Loucy (cell line): Measurements from ENCODE around the gene NDRG2.

ENCODE experiments used
- H2AFZ ChIP-seq: fragments of 200-600 bp; sonication (generic); 2 replicates; pipeline ENCODE4 v1.6.0; 2016; ENCODE audit warnings: antibody characterized with exemption, mild to moderate bottlenecking, low read length, moderate library complexity
- H3F3A ChIP-seq: fragments of 200-600 bp; 2 replicates; pipeline ENCODE4 v1.6.0; 2016; ENCODE audit warnings: antibody characterized with exemption, low read depth, mild to moderate bottlenecking
- H3K27me3 ChIP-seq: fragments of 200-600 bp; sonication (generic); 2 replicates; pipeline ENCODE4 v1.6.1; 2014; ENCODE audit warnings: low read length, mild to moderate bottlenecking; ENCODE audit not compliant: insufficient read depth, poor library complexity, severe bottlenecking
- H3K36me3 ChIP-seq: fragments of 200-600 bp; sonication (generic); 2 replicates; pipeline ENCODE4 v1.6.1; 2016; ENCODE audit warnings: low read length; ENCODE audit not compliant: insufficient read depth
- H3K4me1 ChIP-seq: fragments of 200-600 bp; sonication (generic); 2 replicates; pipeline ENCODE4 v1.5.1; 2014; ENCODE audit warnings: low read length, mild to moderate bottlenecking; ENCODE audit not compliant: insufficient read depth, poor library complexity, severe bottlenecking
- H3K4me2 ChIP-seq: fragments of 200-600 bp; sonication (generic); 2 replicates; pipeline ENCODE4 v1.6.0; 2014; ENCODE audit warnings: antibody characterized with exemption, low read length, low read depth, mild to moderate bottlenecking; ENCODE audit not compliant: poor library complexity, severe bottlenecking
- H3K4me3 ChIP-seq: fragments of 200-600 bp; sonication (generic); 2 replicates; pipeline ENCODE4 v1.5.1; 2014; ENCODE audit warnings: low read length, mild to moderate bottlenecking, mixed read lengths; ENCODE audit not compliant: poor library complexity, severe bottlenecking
- H3K79me2 ChIP-seq: fragments of 200-600 bp; sonication (generic); 2 replicates; pipeline ENCODE4 v1.6.1; 2014; ENCODE audit warnings: low read length; ENCODE audit not compliant: insufficient read depth
- H3K9ac ChIP-seq: fragments of 200-600 bp; sonication (generic); 2 replicates; pipeline ENCODE4 v1.6.0; 2014; ENCODE audit warnings: mild to moderate bottlenecking, low read depth, low read length, moderate library complexity; ENCODE audit not compliant: poor library complexity, severe bottlenecking
- H3K9me2 ChIP-seq: fragments of 200-600 bp; sonication (generic); replicated peaks from 2 replicates; pipeline ENCODE4 v1.6.1; 2016; ENCODE audit warnings: low read depth, low read length, mixed read lengths
- H3K9me3 ChIP-seq: fragments of 200-600 bp; sonication (generic); 2 replicates; pipeline ENCODE4 v1.6.1; 2014; ENCODE audit warnings: mild to moderate bottlenecking, antibody characterized with exemption, low read length, low read depth; ENCODE audit not compliant: insufficient read depth
- H4K20me1 ChIP-seq: fragments of 200-600 bp; sonication (generic); 2 replicates; pipeline ENCODE4 v1.6.0; 2014; ENCODE audit warnings: antibody characterized with exemption, low read length, mild to moderate bottlenecking; ENCODE audit not compliant: insufficient read depth, poor library complexity, severe bottlenecking
- EZH2phosphoT487 ChIP-seq: fragments of 200-600 bp; IDR thresholded peaks from 2 replicates; pipeline ENCODE4 v1.6.1; 2018; ENCODE audit warnings: antibody characterized with exemption, mild to moderate bottlenecking, moderate library complexity, borderline replicate concordance
- TF ChIP-seq, protein P1 (sequence below): fragments of 200-600 bp; sonication (generic); conservative IDR thresholded peaks from 2 replicates; pipeline ENCODE4 v1.5.1; 2014; ENCODE audit warnings: mild to moderate bottlenecking, antibody characterized with exemption, low read length

NDRG2 gene

DNA sequence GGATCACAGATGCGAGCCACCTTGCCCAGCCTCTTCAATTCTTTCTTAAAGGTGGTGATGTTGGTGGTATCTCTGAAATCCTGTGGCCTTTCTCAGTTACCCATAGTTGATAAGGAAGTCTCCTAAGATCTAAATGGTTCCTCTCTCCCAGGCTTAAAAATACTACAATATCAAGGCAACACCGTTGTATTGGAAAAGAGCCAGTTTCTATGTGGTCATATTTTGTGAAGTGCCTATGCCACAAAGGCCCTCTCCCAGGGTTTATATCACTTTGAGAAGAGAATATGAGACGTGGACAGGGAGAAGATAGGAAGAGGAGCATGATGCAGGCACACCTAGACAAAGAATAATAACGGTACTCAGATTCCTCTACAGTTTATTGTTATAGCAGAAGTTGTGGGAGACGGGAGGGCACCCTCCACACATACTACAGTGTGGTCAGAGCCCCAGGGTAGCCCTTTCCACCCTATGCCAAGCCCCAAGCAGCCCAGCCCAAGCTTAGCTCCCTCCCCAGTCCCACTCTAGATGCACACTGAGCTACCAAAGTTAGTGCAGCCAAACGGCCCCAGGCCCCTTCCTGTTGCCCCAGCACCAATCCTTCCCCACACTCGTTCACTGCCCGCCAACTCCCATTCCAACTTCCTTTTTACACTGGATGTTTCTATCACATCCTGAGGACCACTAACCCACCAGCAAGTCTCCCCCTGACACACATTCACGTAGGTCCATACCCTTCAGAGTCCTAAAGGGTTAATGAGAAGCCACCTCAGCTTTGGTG is 8.3 kb downstream of the NDRG2 start:
- no peaks in the 10 kb centered on the region for H3K9me3 ChIP-seq
- no peak overlapping the region for H2AFZ ChIP-seq
- H3F3A ChIP-seq, result no peaks in the 10 kb centered on the region
- TF ChIP-seq, protein P1, sequence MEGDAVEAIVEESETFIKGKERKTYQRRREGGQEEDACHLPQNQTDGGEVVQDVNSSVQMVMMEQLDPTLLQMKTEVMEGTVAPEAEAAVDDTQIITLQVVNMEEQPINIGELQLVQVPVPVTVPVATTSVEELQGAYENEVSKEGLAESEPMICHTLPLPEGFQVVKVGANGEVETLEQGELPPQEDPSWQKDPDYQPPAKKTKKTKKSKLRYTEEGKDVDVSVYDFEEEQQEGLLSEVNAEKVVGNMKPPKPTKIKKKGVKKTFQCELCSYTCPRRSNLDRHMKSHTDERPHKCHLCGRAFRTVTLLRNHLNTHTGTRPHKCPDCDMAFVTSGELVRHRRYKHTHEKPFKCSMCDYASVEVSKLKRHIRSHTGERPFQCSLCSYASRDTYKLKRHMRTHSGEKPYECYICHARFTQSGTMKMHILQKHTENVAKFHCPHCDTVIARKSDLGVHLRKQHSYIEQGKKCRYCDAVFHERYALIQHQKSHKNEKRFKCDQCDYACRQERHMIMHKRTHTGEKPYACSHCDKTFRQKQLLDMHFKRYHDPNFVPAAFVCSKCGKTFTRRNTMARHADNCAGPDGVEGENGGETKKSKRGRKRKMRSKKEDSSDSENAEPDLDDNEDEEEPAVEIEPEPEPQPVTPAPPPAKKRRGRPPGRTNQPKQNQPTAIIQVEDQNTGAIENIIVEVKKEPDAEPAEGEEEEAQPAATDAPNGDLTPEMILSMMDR, result no peak
- TF ChIP-seq EZH2phosphoT487, result no peak
- H3K27me3 ChIP-seq, result no peaks in the 10 kb centered on the region
- no peak overlapping the region for H3K4me2 ChIP-seq
- no peaks in the 10 kb centered on the region for H4K20me1 ChIP-seq
- no peaks in the 10 kb centered on the region for H3K36me3 ChIP-seq
- no peaks in the 10 kb centered on the region for H3K79me2 ChIP-seq
- H3K9ac ChIP-seq, result no peak overlapping the region
- no peaks in the 10 kb centered on the region for H3K4me1 ChIP-seq
- no peaks in the 10 kb centered on the region for H3K9me2 ChIP-seq
- no peak overlapping the region for H3K4me3 ChIP-seq

DNA sequence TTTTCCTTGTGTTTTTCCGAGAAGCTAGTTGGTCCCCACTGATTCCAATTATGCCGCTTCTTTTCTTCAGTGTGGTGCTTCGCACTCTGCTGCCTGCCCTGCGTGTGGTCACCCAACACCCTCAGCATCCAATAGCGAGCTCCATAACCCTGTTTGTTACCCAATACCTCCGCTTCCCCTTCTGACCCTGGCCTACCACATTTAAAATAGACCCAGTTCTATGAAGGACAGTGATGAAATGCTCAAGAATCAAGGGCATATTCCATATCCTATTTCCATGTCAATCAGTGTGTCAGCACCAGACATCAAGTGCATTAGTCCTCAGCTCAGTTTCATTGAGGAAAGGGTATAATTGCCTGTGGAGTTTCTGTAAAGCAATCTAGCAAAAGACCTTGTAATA is 9.5 kb downstream of the NDRG2 start:
- no peaks in the 10 kb centered on the region for H3K79me2 ChIP-seq
- no peaks in the 10 kb centered on the region for H3F3A ChIP-seq
- H3K27me3 ChIP-seq, result no peaks in the 10 kb centered on the region
- H3K9ac ChIP-seq, result no peak overlapping the region
- H3K4me3 ChIP-seq, result no peak overlapping the region
- H4K20me1 ChIP-seq, result no peaks in the 10 kb centered on the region
- H3K4me2 ChIP-seq, result no peak overlapping the region
- no peaks in the 10 kb centered on the region for H3K9me2 ChIP-seq
- H2AFZ ChIP-seq, result no peak overlapping the region
- no peaks in the 10 kb centered on the region for H3K4me1 ChIP-seq
- H3K9me3 ChIP-seq, result no peaks in the 10 kb centered on the region
- TF ChIP-seq, protein P1, result no peak
- no peak for TF ChIP-seq EZH2phosphoT487
- H3K36me3 ChIP-seq, result no peaks in the 10 kb centered on the region

DNA sequence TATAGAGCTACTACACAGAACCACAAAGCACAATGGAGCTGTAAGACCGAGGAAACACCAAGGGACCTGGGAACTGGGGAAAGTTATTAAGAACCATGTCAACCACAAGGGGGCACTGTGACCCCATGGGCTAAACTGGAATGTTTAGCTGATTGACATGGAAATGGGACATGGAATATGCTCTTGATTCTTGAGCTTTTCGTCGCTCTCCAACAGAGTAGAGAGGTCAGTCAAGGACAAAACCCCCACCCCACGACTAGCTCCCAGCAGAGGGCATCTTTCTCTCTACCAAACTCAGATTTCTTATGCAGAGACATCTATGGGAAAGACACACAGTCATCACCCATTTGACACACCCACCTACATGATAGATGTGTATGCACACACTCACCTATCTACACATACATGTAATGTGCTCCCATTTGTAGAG is 10.1 kb downstream of the NDRG2 start:
- H3F3A ChIP-seq, result no peaks in the 10 kb centered on the region
- H3K27me3 ChIP-seq, result no peaks in the 10 kb centered on the region
- no peaks in the 10 kb centered on the region for H3K4me1 ChIP-seq
- no peaks in the 10 kb centered on the region for H4K20me1 ChIP-seq
- H3K36me3 ChIP-seq, result no peaks in the 10 kb centered on the region
- H3K4me3 ChIP-seq, result no peak overlapping the region
- H3K9me3 ChIP-seq, result no peaks in the 10 kb centered on the region
- TF ChIP-seq, protein P1, result peak; percentile 96
- no peak for TF ChIP-seq EZH2phosphoT487
- H3K9ac ChIP-seq, result no peak overlapping the region
- no peaks in the 10 kb centered on the region for H3K9me2 ChIP-seq
- H3K79me2 ChIP-seq, result no peaks in the 10 kb centered on the region
- peak overlapping the region; percentile 52 for H2AFZ ChIP-seq
- no peak overlapping the region for H3K4me2 ChIP-seq
